SK-N-SH treated with all-trans-retinoic acid at 6 μM for 48 hours (cell line): ENCODE measurements around the gene PPP3CA.

ENCODE experiments used
- ARNTL ChIP-seq: fragments of 450-650 bp; formaldehyde crosslinking; IDR thresholded peaks from 2 replicates; pipeline ENCODE4 v1.5.0; 2020; ENCODE audit warnings: low read depth, mild to moderate bottlenecking, moderate library complexity, borderline replicate concordance
- CREB5 ChIP-seq: fragments of 250-450 bp; sonication (Bioruptor Pico); IDR thresholded peaks from 2 replicates; pipeline ENCODE4 v1.5.1; 2020; ENCODE audit warnings: low read depth, mild to moderate bottlenecking, moderate library complexity
- ISL1 ChIP-seq: fragments of 250-450 bp; sonication (Bioruptor Pico); IDR thresholded peaks from 2 replicates; pipeline ENCODE4 v2.1.2; 2022; ENCODE audit warnings: mild to moderate bottlenecking, moderate library complexity
- PATZ1 ChIP-seq: fragments of 250-450 bp; sonication (Bioruptor Pico); IDR thresholded peaks from 2 replicates; pipeline ENCODE4 v1.8.0; 2020; ENCODE audit warnings: mild to moderate bottlenecking, moderate library complexity, borderline replicate concordance
- ZFP3 ChIP-seq: fragments of 250-450 bp; sonication (Bioruptor Pico); IDR thresholded peaks from 2 replicates; pipeline ENCODE4 v1.5.0; 2020; ENCODE audit warnings: mild to moderate bottlenecking, moderate library complexity
- ZFP30 ChIP-seq: fragments of 450-650 bp; formaldehyde crosslinking; IDR thresholded peaks from 2 replicates; pipeline ENCODE4 v1.5.0; 2022; ENCODE audit warnings: mild to moderate bottlenecking, moderate library complexity
- ZNF8 ChIP-seq: fragments of 450-650 bp; formaldehyde crosslinking; IDR thresholded peaks from 2 replicates; pipeline ENCODE4 v1.5.0; 2020; ENCODE audit warnings: mild to moderate bottlenecking, moderate library complexity
- TF ChIP-seq, protein P1 (sequence below): fragments of 250-450 bp; sonication (Bioruptor Pico); IDR thresholded peaks from 2 replicates; pipeline ENCODE4 v1.8.0; 2021; ENCODE audit warnings: low read depth, mild to moderate bottlenecking, moderate library complexity, borderline replicate concordance

DNA sequence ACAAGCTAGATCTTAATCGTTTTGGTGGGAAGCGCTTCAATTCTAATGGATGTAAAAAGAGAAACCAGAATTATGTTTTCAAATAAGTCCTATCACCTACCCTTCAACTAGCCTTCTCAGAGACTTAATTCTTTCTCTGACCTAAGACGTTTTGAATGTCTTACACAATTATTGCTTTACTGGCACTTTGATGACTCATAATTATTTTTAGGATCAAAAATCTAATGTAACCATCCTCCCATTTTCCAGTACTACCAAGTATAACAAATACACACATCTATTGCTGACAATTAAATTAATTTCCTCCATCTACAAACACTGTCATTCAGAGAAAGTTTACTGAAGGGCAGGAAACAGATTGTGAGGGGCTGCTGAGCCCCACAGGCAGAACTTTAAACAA, 108.6 kb downstream of the PPP3CA start:
- TF ChIP-seq ZFP3 (CRISPR knock-in tag) (no peak), ZFP30 (CRISPR knock-in tag) (no peak), CREB5 (CRISPR knock-in tag) (no peak; the same call in 1 of the 2 replicates), ZNF8 (CRISPR knock-in tag) (no peak), ISL1 (CRISPR knock-in tag) (peak; percentile 71), ARNTL (CRISPR knock-in tag) (no peak), PATZ1 (CRISPR knock-in tag) (no peak)
- TF ChIP-seq, protein P1, sequence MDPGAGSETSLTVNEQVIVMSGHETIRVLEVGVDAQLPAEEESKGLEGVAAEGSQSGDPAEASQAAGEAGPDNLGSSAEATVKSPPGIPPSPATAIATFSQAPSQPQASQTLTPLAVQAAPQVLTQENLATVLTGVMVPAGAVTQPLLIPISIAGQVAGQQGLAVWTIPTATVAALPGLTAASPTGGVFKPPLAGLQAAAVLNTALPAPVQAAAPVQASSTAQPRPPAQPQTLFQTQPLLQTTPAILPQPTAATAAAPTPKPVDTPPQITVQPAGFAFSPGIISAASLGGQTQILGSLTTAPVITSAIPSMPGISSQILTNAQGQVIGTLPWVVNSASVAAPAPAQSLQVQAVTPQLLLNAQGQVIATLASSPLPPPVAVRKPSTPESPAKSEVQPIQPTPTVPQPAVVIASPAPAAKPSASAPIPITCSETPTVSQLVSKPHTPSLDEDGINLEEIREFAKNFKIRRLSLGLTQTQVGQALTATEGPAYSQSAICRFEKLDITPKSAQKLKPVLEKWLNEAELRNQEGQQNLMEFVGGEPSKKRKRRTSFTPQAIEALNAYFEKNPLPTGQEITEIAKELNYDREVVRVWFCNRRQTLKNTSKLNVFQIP: no peak
